Measurements from ENCODE around the gene NEAT1. TPM values are rescaled to one million over a fixed set of nuclear protein-coding genes. Genes with fewer than 3 reads are reported as not detected.

The NEAT1 gene
- total and polyA plus RNA-seq, 2 of the 8 experiments (the other 6 are each of a cell fraction or from before 2014, with no cell fraction given), result 2.4 to 10.7 TPM

- TF ChIP-seq USF2 (IDR thresholded peaks at IDR 0.05; ENCODE audit: low read length) (no peak), ATF3 (IDR thresholded peaks at IDR 0.05; ENCODE audit: insufficient read depth, low read depth, low read length) (no peak), POLR2A (IDR thresholded peaks at IDR 0.05; ENCODE audit: control extremely low read depth in 1 of 2, low read depth in 2 of 2, low read length in 2 of 2) (no peak), E2F6 (IDR thresholded peaks at IDR 0.05) (no peak), RBBP5 (IDR thresholded peaks at IDR 0.05; ENCODE audit: borderline replicate concordance, low read depth, low read length) (no peak), ATF2 (IDR thresholded peaks at IDR 0.05; ENCODE audit: low read length) (no peak), SIX5 (IDR thresholded peaks at IDR 0.05; ENCODE audit: low read depth, low read length) (no peak)
Observed at GRCh38 chr11:65411681-65412070, 10.9 kb upstream of the NEAT1 start (continued).

Measured in H1 (cell line).